GM12891 (cell line): ENCODE measurements around the gene PRDM16.

Source experiments
- DNase-seq: peaks from one replicate; pipeline ENCODE4 v3.0.0; 2011; ENCODE audit warnings: low spot score; ENCODE audit not compliant: insufficient read length
- FAIRE-seq: peaks from 2 replicates; lab custom pipeline; 2011; peaks lifted over from hg19 to GRCh38; lab: Jason Lieb, UNC
- PAX5 ChIP-seq: IDR thresholded peaks from 2 replicates; pipeline ENCODE4 v1.6.1; 2011; ENCODE audit warnings: low read length, moderate library complexity, mild to moderate bottlenecking; ENCODE audit not compliant: insufficient read depth, severe bottlenecking
- POLR2A ChIP-seq: IDR thresholded peaks from 2 replicates; pipeline ENCODE4 v1.6.1; 2011; ENCODE audit warnings: low read depth, low read length, control low read depth
- POLR2AphosphoS5 ChIP-seq: IDR thresholded peaks from 2 replicates; pipeline ENCODE4 v1.6.1; 2011; ENCODE audit warnings: low read depth, low read length, control low read depth
- POU2F2 ChIP-seq: IDR thresholded peaks from 2 replicates; pipeline ENCODE4 v1.6.1; 2011; ENCODE audit warnings: low read depth, mild to moderate bottlenecking, control low read depth, low read length, moderate library complexity
- SPI1 ChIP-seq: IDR thresholded peaks from 2 replicates; pipeline ENCODE4 v1.6.1; 2011; ENCODE audit warnings: low read depth, low read length, control low read depth
- TAF1 ChIP-seq: IDR thresholded peaks from 2 replicates; pipeline ENCODE4 v1.6.1; 2011; ENCODE audit warnings: low read depth, low read length, control low read depth

Gene PRDM16

DNA sequence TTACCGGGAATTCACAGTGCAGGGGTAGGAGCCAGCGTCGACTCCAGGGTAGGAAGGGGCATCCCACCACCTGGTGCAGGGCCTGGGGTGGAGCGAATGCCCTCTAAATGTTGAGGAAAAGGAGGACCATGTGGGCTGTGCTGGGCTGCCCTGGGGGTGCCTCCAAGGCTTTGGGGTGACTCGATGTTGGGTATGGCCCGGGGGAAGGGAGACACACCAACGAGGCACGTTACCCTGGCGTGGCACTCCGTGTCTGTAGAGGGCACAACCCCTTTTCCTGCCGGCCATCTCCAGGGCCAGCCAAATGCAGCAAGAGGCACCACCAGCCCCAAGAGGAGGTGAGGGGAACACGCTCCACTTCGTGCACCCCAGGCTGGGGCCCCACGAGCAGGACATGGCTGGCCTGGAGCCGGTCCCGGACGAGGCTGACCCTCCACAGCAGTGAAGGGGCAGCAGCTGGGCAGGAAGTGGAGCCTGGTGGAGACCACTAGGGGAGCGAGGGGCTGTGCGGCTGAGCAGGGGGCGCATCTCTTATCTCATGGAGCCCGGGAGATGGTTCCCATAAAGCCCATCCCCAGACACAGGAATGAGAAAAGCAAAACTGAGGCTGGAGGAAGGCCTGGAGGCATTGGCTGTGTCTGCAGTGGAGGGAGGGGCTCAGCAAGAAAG lies 36.5 kb upstream of the PRDM16 start:
- FAIRE-seq (no peak), DNase-seq (no peak)
- TF ChIP-seq TAF1, result no peak
- TF ChIP-seq PAX5, result no peak
- TF ChIP-seq POLR2AphosphoS5, result no peak
- TF ChIP-seq SPI1, result no peak
- TF ChIP-seq POU2F2, result no peak
- TF ChIP-seq POLR2A, result no peak

GRCh38 chr1:3033040-3033789 lies 35.8 kb upstream of the PRDM16 start:
- DNase-seq (no peak), FAIRE-seq (no peak)
- TF ChIP-seq POLR2A (no peak), POU2F2 (no peak), TAF1 (no peak), PAX5 (no peak), POLR2AphosphoS5 (no peak)

GRCh38 chr1:3033790-3034090 lies 35.3 kb upstream of the PRDM16 start:
- DNase-seq (no peak), FAIRE-seq (no peak)
- TF ChIP-seq POLR2A (no peak), TAF1 (no peak), SPI1 (no peak), PAX5 (no peak), POU2F2 (no peak), POLR2AphosphoS5 (no peak)

DNA sequence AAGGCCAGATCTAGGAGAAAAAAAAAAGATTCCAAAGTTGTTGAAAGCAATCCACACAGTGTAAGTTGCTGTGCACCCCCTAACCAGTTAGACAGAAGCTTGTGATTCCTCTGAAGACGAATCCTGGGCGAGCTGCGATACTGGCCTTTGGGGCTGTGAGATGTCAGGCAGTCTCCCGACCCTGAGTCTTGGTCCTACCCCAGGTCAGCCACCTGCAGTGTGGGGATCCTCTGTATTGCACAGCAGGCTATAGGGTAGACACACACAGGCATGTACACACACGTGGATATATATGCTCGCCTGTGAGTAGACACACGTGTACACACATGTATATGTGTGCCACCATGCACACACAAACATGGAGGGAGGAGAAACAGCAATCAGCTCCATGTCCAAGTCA lies 34.8 kb upstream of the PRDM16 start:
- TF ChIP-seq POU2F2 (no peak), TAF1 (no peak), POLR2AphosphoS5 (no peak), POLR2A (no peak), PAX5 (no peak), SPI1 (no peak)
- FAIRE-seq (no peak), DNase-seq (no peak)

DNA sequence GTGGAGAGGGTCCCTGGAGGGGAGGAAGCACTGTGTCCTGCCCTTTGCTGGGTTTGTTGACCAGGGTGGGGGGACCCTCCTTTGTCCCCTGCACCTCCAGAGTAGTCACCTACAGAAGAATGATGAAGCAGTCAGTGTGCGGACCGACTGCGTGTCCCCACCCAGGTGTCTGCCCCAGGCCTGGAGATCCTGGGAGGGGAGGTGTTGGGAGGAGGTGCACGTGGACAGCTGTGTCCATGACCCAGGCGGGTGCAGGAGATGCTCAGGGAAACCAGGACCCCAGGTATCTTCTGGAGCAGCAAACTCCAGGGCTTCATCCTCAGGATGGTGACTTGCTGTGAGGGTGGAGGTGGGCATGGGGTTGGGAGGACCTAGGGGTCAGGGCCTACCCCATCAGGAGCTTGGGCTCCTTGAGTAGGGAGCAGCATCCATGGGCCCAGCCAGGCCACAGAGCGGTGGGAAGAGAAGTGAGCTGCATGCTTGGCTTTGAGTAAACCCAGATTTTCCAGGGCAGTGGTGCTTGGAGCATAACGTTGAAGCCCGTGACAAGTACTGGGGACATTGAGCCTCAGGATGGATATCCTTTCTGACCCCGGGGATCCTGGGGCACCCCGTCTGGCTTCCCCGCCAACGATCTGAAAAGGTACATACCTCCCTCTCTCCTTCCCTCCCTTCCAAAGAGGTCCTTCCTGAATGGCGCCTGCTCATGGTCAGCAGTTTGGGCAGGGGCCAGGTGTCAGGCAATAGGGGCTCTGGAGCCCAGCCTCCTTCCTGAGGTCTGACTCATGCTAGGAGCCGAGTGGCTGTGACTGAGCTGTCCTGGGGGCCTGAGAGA lies 34.1 kb upstream of the PRDM16 start:
- TF ChIP-seq PAX5, result no peak
- TF ChIP-seq TAF1, result no peak
- TF ChIP-seq SPI1, result no peak
- TF ChIP-seq POU2F2, result no peak
- no peak for TF ChIP-seq POLR2AphosphoS5
- no peak for TF ChIP-seq POLR2A
- no peak for DNase-seq
- no peak for FAIRE-seq

- FAIRE-seq, result no peak
- TF ChIP-seq PAX5, result no peak
- no peak for TF ChIP-seq TAF1
- no peak for TF ChIP-seq POU2F2
- TF ChIP-seq POLR2A, result no peak
- TF ChIP-seq POLR2AphosphoS5, result no peak
Observed at GRCh38 chr1:3035563-3036446, 33.2 kb upstream of the PRDM16 start.

DNA sequence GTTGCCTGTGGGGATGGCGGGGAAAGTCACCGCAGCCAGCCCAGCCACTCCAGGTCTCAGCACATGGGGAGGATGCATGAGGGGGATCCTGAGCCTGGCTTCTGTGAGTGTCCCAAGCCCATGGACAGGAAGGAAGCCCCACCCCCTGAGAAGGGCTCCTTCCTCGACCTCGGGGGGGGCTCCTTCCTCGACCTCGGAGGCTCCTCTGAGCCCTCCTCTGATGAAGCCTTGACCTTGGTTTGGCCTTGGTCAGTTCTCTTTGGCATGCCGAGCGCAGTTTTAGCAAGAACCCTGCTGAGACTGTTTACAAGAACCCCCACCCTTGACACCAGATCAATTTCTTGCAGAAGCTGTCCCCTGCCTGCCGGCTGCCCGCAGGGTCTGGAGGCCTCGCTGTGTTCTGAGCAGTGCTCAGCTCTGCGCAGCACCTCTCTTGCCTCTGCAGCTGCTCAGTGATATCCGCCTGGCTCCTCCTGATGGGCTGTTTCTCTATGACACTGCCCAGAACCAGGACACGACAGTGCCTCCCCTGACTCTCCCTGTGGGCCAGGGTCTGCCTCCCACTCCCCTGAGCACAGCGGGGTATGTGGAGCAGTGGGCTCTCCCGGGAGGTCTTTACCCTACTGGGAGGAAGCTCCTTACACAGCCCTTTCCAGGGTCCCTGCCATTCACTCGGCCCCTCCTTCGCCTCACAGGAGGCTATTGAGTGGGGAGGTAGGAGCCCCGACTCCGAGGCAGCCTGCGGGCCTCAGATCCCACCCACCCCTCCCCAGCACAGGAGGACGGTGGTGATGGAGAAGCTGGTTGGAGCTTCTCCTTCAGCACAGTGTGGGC lies 32.3 kb upstream of the PRDM16 start:
- FAIRE-seq (no peak), DNase-seq (no peak)
- TF ChIP-seq POU2F2 (no peak), POLR2A (no peak)

More at GRCh38 chr1:3035563-3036446, 33.2 kb upstream of the PRDM16 start:
- DNase-seq, result no peak
